ENCODE measurements around the gene UPB1. TPM values are rescaled to one million over a fixed set of nuclear protein-coding genes. Genes with fewer than 3 reads are reported as not detected.

Gene UPB1
- total and polyA plus RNA-seq, 7 donors = 0.28 to 0.83 (median 0.36) TPM; not detected in 4

DNA sequence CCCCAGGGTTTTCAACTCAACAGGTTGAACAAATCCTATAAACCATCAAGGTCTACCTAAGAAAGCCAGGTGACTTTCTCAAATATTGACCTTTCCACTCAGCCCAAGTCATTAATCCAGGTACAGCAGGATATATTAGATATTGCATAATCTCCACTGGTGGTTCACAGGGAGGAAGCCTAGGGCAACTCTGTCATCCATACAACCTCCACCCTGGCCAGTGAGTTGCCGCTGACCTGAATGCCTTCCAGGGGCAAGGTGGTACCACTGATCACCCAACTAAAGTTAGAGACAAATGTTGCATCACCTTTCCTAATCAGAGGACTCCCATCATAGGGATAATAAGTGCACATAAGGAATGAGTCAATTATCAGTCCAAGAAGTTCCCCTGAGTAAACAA is 36.9 kb downstream of the UPB1 start:
- no peaks in the 10 kb centered on the region for H3K4me1 ChIP-seq
- no peak overlapping the region for H3K4me3 ChIP-seq
- H3K27me3 ChIP-seq = no peaks in the 10 kb centered on the region
- no peaks in the 10 kb centered on the region for H3K36me3 ChIP-seq
- TF ChIP-seq EP300 (IDR thresholded peaks at IDR 0.05) (no peak), POLR2A (IDR thresholded peaks at IDR 0.05) (no peak), POLR2AphosphoS5 (IDR thresholded peaks at IDR 0.05) (no peak)
- TF ChIP-seq, protein P1, sequence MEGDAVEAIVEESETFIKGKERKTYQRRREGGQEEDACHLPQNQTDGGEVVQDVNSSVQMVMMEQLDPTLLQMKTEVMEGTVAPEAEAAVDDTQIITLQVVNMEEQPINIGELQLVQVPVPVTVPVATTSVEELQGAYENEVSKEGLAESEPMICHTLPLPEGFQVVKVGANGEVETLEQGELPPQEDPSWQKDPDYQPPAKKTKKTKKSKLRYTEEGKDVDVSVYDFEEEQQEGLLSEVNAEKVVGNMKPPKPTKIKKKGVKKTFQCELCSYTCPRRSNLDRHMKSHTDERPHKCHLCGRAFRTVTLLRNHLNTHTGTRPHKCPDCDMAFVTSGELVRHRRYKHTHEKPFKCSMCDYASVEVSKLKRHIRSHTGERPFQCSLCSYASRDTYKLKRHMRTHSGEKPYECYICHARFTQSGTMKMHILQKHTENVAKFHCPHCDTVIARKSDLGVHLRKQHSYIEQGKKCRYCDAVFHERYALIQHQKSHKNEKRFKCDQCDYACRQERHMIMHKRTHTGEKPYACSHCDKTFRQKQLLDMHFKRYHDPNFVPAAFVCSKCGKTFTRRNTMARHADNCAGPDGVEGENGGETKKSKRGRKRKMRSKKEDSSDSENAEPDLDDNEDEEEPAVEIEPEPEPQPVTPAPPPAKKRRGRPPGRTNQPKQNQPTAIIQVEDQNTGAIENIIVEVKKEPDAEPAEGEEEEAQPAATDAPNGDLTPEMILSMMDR (IDR thresholded peaks at IDR 0.05) = no peak
- no peak overlapping the region for H3K27ac ChIP-seq
- 90 to 93% methylated on average over 1 of the region's 1 CpG for WGBS, 2 donors
- no peaks in the 10 kb centered on the region for H3K9me3 ChIP-seq
- intact Hi-C loops (cut with DNase I) = no loop called here
- no peak for DNase-seq

DNA sequence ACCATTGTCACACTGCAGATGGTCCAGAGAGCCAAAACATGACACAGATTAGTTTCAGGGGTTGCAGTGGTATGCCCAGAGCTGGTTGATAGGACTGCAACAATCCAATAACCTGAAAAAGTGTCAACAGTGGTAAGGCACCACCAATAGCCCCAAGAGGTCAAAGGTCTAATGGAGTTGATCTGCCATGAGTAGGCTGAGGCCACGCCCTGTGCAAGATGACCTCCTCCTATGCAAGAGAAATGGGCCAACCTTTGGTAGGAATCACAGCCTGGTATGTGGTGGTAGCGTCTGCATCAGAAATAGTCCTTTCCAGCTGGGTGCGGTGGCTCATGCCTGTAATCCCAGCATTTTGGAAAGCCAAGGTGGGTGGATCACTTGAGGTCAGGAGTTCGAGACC is 40.2 kb downstream of the UPB1 start:
- H3K27me3 ChIP-seq = no peaks in the 10 kb centered on the region
- TF ChIP-seq EP300 (IDR thresholded peaks at IDR 0.05) (no peak), POLR2AphosphoS5 (IDR thresholded peaks at IDR 0.05) (no peak), POLR2A (IDR thresholded peaks at IDR 0.05) (no peak)
- TF ChIP-seq, protein P1 (IDR thresholded peaks at IDR 0.05) = no peak
- 94 to 95% methylated on average over 4 of the region's 4 CpGs for WGBS, 2 donors
- H3K27ac ChIP-seq = no peak overlapping the region
- no peaks in the 10 kb centered on the region for H3K4me1 ChIP-seq
- H3K9me3 ChIP-seq = no peaks in the 10 kb centered on the region
- peaks cover 0 to 17% (median 4%) of the 10 kb centered on the region in 4 donors for H3K36me3 ChIP-seq
- intact Hi-C loops (cut with DNase I) = no loop called here
- H3K4me3 ChIP-seq = no peak overlapping the region
- no peak for DNase-seq

DNA sequence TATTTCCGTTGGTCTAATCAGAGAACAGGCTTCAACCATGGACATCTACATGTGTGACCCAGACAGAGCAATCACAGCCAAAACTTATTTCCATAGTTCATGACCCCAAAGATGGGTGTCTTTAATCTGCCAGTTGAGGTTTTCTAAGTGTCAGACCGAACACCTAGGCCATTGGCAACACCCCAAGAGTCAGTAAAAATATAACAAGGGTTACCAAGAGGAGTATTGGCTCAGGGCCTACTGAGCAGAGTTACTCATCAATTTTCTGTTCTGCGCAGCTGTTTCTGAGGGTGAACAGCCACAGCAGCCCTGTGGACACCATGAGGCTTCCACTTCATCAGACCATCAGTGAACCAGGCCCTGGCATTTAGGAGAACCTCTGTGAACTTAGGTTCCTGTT is 41.0 kb downstream of the UPB1 start:
- Histone ChIP-seq H3K4me1 (no peaks in the 10 kb centered on the region), H3K27ac (no peak overlapping the region), H3K4me3 (no peak overlapping the region), H3K9me3 (no peaks in the 10 kb centered on the region), H3K36me3 (peaks cover 0 to 24% (median 11%) of the 10 kb centered on the region in 4 donors), H3K27me3 (no peaks in the 10 kb centered on the region)
- intact Hi-C loops (cut with DNase I) = no loop called here
- DNase-seq = no peak
- 37 to 79% methylated on average over 3 of the region's 3 CpGs for WGBS, 2 donors
- TF ChIP-seq, protein P1 (IDR thresholded peaks at IDR 0.05) = no peak
- TF ChIP-seq EP300 (IDR thresholded peaks at IDR 0.05) (no peak), POLR2A (IDR thresholded peaks at IDR 0.05) (no peak), POLR2AphosphoS5 (IDR thresholded peaks at IDR 0.05) (no peak)

DNA sequence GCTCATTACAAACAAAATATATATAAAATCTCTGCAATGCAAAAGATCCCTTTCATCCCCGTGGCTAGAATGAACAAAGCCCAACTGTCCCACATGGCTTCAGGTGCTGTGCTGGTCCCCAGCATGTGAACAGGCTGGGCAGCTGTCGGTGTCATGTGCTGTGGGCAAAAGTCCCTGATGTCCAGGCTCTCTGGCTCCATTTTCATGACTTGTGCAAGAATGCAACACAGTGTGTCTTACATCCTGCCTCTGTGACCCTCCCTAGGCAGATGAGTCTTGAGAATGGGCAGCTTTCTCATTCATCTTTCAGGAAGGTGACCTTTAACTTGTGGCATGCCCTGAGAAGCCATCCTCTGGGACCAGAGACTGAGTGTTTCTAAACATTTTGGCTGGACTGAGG is 45.3 kb downstream of the UPB1 start:
- no peak for DNase-seq
- intact Hi-C loops (cut with DNase I) = no loop called here
- Histone ChIP-seq H3K9me3 (no peaks in the 10 kb centered on the region), H3K4me3 (no peak overlapping the region), H3K36me3 (peaks cover 19 to 61% (median 42%) of the 10 kb centered on the region in 4 donors), H3K4me1 (peaks cover 0 to 19% (median 12%) of the 10 kb centered on the region in 4 donors), H3K27ac (no peak overlapping the region), H3K27me3 (no peaks in the 10 kb centered on the region)
- WGBS, 2 donors = 84 to 90% methylated on average over 2 of the region's 2 CpGs
- no peak for TF ChIP-seq POLR2AphosphoS5 (IDR thresholded peaks at IDR 0.05)
- TF ChIP-seq POLR2A (IDR thresholded peaks at IDR 0.05) = no peak

DNA sequence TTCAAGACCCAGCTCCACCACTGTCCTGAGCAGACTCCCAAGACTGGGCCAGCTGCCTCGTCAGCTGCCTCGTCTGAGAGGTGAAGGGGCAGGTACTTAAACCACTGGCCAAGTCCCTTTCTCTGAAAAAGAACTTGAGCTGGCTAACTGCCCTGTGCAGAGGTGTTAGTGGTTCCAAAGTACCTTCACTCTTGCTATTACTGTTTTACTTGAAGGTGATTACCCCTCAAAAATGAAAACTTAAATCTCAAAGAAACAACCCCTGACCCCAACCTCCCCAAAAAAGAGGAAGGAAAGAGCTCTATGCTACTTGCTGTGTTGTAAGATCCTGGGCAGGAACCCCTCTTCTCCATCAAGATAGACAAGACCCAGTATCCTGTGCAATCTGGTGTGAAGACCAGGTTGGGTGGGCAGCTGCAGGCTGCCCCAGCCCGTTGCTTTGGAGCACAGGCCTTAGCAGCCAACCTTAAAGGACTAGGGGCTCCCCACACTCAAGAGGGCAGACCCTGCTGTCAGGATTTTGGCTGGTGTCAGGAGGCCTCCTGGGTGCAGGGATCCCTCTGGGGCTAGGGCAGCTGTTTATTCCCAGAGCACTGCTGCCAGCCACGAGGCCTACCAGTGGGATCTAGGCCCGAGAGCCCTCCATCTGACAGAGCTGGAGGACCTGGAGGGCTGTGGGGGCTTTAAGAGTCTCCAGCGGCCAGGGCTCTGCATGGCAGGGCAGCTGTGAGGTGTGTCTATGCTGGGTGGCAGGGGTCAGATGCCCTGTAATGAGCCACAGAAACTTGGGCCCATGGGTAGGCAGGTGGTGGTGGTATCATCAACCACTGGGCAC is 46.8 kb downstream of the UPB1 start:
- no peaks in the 10 kb centered on the region for H3K27me3 ChIP-seq
- WGBS, 2 donors = 79 to 86% methylated on average over 6 of the region's 6 CpGs
- TF ChIP-seq POLR2A (IDR thresholded peaks at IDR 0.05) = no peak
- TF ChIP-seq POLR2AphosphoS5 (IDR thresholded peaks at IDR 0.05) = no peak
- TF ChIP-seq, protein P1 (IDR thresholded peaks at IDR 0.05) = no peak
- no peak for TF ChIP-seq EP300 (IDR thresholded peaks at IDR 0.05)
- DNase-seq = no peak
- intact Hi-C loops (cut with DNase I) = no loop called here
- H3K4me3 ChIP-seq = no peak overlapping the region
- H3K9me3 ChIP-seq = no peaks in the 10 kb centered on the region
- peaks cover 0 to 23% (median 14%) of the 10 kb centered on the region in 4 donors for H3K4me1 ChIP-seq
- H3K27ac ChIP-seq = no peak overlapping the region
- H3K36me3 ChIP-seq = peaks cover 26 to 70% (median 50%) of the 10 kb centered on the region in 4 donors

All from sigmoid colon (tissue), 7 donors.